WERI-Rb-1 (cell line): Measurements from ENCODE around the gene NFATC3.

Experiments
- DNase-seq: peaks from one replicate; pipeline ENCODE4 v3.0.0-alpha.2; 2020
- H3K27ac ChIP-seq: fragments of 250-450 bp; sonication (Bioruptor Pico); 2 replicates; pipeline ENCODE4 v1.5.1; 2020; ENCODE audit warnings: mild to moderate bottlenecking, moderate library complexity
- H3K27me3 ChIP-seq: fragments of 250-450 bp; sonication (Bioruptor Pico); 2 replicates; pipeline ENCODE4 v1.5.1; 2021; ENCODE audit warnings: mild to moderate bottlenecking, low read depth, moderate library complexity; ENCODE audit not compliant: insufficient read depth, severe bottlenecking
- H3K36me3 ChIP-seq: fragments of 250-450 bp; sonication (Bioruptor Pico); 2 replicates; pipeline ENCODE4 v1.5.1; 2020; ENCODE audit warnings: mild to moderate bottlenecking, moderate library complexity
- H3K4me3 ChIP-seq: 2 replicates; pipeline ENCODE4 v1.5.1; 2011; ENCODE audit warnings: low read depth, mild to moderate bottlenecking, control low read depth, low read length
- H3K9me3 ChIP-seq: fragments of 250-450 bp; sonication (Bioruptor Pico); 2 replicates; pipeline ENCODE4 v1.5.1; 2021; ENCODE audit warnings: mild to moderate bottlenecking, moderate library complexity; ENCODE audit not compliant: severe bottlenecking
- TF ChIP-seq, protein P1 (sequence below): IDR thresholded peaks from 2 replicates; pipeline ENCODE4 v1.5.1; 2011; ENCODE audit warnings: low read depth, mild to moderate bottlenecking, control low read depth, inconsistent platforms, low read length

The NFATC3 gene

DNA sequence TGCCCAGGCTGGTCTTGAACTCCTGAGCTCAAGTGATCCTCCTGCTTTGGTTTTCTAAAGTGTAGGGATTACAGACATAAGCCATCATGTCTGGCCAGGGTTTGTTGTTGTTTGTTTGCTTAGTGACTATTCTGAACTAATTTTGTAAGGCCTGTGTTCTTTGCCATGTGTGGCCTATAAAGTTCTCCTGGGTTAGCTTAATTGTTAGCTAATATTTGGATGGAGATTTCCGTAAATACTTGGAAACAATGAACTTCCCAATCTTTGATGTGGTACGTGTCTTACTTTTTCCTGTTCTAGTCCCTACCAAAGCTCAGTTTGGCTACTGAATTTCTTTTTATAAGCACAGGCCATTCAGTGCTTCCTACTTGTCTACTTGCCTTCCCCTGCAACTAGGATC is 37.2 kb upstream of the NFATC3 start:
- Histone ChIP-seq H3K9me3 (no peaks in the 10 kb centered on the region), H3K27me3 (no peaks in the 10 kb centered on the region), H3K4me3 (no peak overlapping the region), H3K27ac (no peak overlapping the region), H3K36me3 (peaks cover 9% of the 10 kb centered on the region)
- DNase-seq = no peak
- TF ChIP-seq, protein P1, sequence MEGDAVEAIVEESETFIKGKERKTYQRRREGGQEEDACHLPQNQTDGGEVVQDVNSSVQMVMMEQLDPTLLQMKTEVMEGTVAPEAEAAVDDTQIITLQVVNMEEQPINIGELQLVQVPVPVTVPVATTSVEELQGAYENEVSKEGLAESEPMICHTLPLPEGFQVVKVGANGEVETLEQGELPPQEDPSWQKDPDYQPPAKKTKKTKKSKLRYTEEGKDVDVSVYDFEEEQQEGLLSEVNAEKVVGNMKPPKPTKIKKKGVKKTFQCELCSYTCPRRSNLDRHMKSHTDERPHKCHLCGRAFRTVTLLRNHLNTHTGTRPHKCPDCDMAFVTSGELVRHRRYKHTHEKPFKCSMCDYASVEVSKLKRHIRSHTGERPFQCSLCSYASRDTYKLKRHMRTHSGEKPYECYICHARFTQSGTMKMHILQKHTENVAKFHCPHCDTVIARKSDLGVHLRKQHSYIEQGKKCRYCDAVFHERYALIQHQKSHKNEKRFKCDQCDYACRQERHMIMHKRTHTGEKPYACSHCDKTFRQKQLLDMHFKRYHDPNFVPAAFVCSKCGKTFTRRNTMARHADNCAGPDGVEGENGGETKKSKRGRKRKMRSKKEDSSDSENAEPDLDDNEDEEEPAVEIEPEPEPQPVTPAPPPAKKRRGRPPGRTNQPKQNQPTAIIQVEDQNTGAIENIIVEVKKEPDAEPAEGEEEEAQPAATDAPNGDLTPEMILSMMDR = no peak

DNA sequence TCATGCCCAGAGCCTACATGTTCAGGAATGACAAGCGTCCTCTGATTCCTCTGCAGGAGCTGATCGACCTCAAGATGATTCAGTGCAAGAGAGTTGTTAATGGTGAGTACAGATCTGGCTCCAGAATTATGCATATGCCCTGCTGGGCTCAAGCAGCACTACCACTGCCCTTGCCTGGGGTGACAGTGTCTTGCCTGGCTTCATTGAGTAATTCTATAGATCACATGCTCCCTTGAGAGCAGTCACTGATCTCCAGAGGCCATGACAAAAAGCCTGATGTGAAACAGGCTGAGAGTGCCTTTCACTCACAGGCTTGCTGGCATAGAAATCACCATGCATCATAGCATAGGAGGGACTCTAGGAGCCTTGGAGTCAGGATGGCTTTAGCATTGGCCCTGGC is 35.7 kb upstream of the NFATC3 start:
- H3K27me3 ChIP-seq = no peaks in the 10 kb centered on the region
- peaks cover 19% of the 10 kb centered on the region for H3K36me3 ChIP-seq
- H3K27ac ChIP-seq = no peak overlapping the region
- no peaks in the 10 kb centered on the region for H3K9me3 ChIP-seq
- no peak for DNase-seq
- no peak overlapping the region for H3K4me3 ChIP-seq
- TF ChIP-seq, protein P1 = no peak

DNA sequence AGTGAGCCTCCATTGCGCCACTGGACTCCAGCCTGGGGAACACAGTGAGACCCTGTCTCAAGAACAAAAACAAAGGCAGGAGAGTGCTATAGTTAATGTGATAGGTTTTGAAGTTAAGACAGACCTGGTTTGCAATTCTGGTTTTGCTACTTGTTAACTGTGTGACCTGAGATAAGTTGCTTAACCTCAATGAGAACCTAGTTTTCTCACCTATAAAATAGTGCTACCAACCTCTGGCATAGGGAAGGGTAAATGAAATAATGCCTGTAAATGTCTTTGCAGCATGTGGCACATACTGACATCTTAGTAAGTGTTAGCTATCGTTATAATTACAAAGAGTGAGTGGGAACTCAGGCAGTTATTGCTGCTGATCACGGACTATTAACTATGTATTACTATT is 29.8 kb upstream of the NFATC3 start:
- no peaks in the 10 kb centered on the region for H3K27me3 ChIP-seq
- no peak for DNase-seq
- no peaks in the 10 kb centered on the region for H3K9me3 ChIP-seq
- TF ChIP-seq, protein P1 = no peak
- H3K4me3 ChIP-seq = no peak overlapping the region
- H3K36me3 ChIP-seq = peaks cover 17% of the 10 kb centered on the region
- no peak overlapping the region for H3K27ac ChIP-seq

DNA sequence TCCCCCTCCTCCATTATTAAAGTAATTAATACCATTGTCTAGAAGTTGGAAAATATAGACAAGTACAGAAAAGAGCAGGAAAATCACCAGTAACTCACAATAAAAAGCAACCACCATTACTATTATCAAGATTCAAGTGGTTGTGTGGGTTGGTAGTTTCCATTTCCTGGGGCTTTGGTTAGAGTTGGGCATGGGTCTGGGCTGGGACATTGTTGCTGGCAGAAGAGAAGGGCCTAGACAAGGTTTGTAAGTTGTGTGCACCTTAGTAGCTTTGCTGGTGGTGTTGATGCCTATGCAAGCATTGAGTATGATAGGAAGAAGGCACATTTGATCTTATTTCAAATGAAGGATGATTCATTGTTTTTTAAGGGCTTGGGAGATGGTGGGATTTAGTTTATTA is 25.4 kb upstream of the NFATC3 start:
- Histone ChIP-seq H3K36me3 (peaks cover 7% of the 10 kb centered on the region; the same call in 1 of the 2 replicates), H3K27me3 (no peaks in the 10 kb centered on the region)

DNA sequence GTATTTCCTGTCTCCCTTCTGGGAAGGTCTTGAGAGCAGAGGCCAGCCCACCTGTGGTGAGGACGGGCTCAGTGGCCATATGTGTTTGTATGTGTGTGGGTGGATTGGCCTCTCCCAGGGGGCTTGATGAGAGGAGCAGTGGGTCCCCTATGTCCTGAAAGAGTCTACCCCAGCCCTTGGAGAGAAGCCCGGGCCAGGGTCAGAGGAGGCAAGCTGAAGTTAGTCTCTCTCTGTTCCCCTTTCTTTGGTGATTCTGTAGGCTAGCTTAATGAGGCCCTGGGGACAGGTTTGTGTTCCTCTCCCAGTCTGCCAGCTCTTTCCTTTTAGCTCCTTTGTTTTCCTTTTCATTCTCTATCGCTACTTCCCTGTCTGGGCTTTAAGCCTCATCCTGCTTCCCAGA is 23.8 kb upstream of the NFATC3 start:
- H3K27me3 ChIP-seq = no peaks in the 10 kb centered on the region
- DNase-seq = no peak
- TF ChIP-seq, protein P1 = no peak
- no peak overlapping the region for H3K4me3 ChIP-seq
- no peaks in the 10 kb centered on the region for H3K9me3 ChIP-seq
- no peak overlapping the region for H3K27ac ChIP-seq
- H3K36me3 ChIP-seq = peaks cover 2% of the 10 kb centered on the region

More for the DNA sequence above, 25.4 kb upstream of the NFATC3 start:
- Histone ChIP-seq H3K4me3 (no peak overlapping the region), H3K9me3 (no peaks in the 10 kb centered on the region), H3K27ac (no peak overlapping the region)
- no peak for DNase-seq
- TF ChIP-seq, protein P1 = no peak

DNA sequence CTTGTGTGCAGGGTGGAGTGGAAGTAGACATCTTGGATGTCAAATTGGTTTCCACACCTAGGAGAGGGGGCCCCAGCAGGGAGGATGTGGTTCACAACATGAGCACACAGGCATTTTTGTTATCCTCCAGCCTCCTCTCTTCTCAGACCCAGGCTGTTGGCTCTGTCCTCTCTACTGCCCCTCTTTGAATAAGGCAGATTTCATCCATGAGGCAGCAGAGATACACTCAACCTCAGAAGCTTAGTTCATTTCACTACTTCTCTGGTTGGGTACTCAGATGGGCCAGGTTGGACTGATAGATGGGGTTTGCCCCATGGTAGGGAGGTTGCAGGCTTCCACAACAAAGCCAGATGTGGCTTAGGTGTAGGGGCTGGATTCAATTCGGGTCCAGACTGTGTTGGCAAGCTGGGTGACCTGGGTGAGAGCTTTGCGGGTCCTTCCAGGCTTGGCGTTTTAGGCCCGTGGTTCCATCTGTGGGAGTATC is 22.2 kb upstream of the NFATC3 start:
- Histone ChIP-seq H3K9me3 (no peaks in the 10 kb centered on the region), H3K36me3 (peaks cover 3% of the 10 kb centered on the region), H3K27ac (no peak overlapping the region), H3K27me3 (no peaks in the 10 kb centered on the region), H3K4me3 (no peak overlapping the region)
- TF ChIP-seq, protein P1 = no peak
- DNase-seq = no peak
